Body of pancreas (tissue), 4 donors: Measurements from ENCODE around the gene VWA8. TPM values are rescaled to one million over a fixed set of nuclear protein-coding genes. Genes with fewer than 3 reads are reported as not detected.

Source experiments
- ATAC-seq: fragments of 150-250 bp; one replicate; pipeline ENCODE4 v1.9.1; 2016
- DNase-seq, 4 donors: peaks; one replicate each; pipeline ENCODE4 v3.0.0-alpha.2; 2019
- H3K27ac ChIP-seq, 4 donors: fragments of 200-600 bp; sonication (generic); 1 replicate in 3 of 4; 2 replicates in 1 of 4; pipeline versions ENCODE4 v1.5.1 to v1.6.1; 2016 to 2019; ENCODE audit warnings: mild to moderate bottlenecking in 1 of 4, mixed read lengths in 1 of 4, moderate library complexity in 1 of 4
- H3K27me3 ChIP-seq, 2 donors: fragments of 200-600 bp; sonication (generic); one replicate each; pipeline ENCODE4 v1.6.0; 2016; ENCODE audit warnings: mild to moderate bottlenecking in 1 of 2
- H3K36me3 ChIP-seq, 2 donors: fragments of 200-600 bp; sonication (generic); replicated peaks in 1 of 2; 2 replicates each; pipeline ENCODE4 v1.5.1; 2016; ENCODE audit warnings: low read depth in 2 of 2; ENCODE audit not compliant: insufficient read depth in 1 of 2
- H3K4me1 ChIP-seq: fragments of 200-600 bp; sonication (generic); one replicate; pipeline ENCODE4 v1.6.0; 2016
- H3K4me3 ChIP-seq, 2 donors: fragments of 200-600 bp; sonication (generic); 1 replicate in 1 of 2; 2 replicates in 1 of 2; pipeline ENCODE4 v1.5.1; 2016 to 2019
- H3K9me3 ChIP-seq, 3 donors: fragments of 200-600 bp; sonication (generic); 1 replicate in 2 of 3; 2 replicates in 1 of 3; pipeline ENCODE4 v1.5.1; 2016
- CTCF ChIP-seq, 7 experiments: fragments of 450-650 bp in 4 of 7; fragments of 200-600 bp in 3 of 7; sonication (generic) in 3 of 7; IDR thresholded peaks; one replicate each; pipeline ENCODE4 v1.5.1; 2016 to 2019; ENCODE audit warnings: antibody characterized with exemption in 7 of 7
- POLR2A ChIP-seq, 3 donors: fragments of 450-650 bp; IDR thresholded peaks; one replicate each; pipeline ENCODE4 v1.6.1; 2016; ENCODE audit warnings: antibody characterized with exemption in 3 of 3, mild to moderate bottlenecking in 2 of 3
- WGBS, 2 donors: methylation state at CpG; one replicate each; pipeline ENCODE4 v1.1.5; 2017; 5-methylcytosine and 5-hydroxymethylcytosine counted together
- intact Hi-C: fragments of 100-400 bp; cut with DNase I; formaldehyde crosslinking; loops from one replicate; pipeline ENCODE4 v1.15.1; 2023
- total RNA-seq, 2 donors: library from RNA; depleted of rRNA; stranded (reverse); fragments of >200 nt; gene quantifications; one replicate each; pipeline ENCODE4 v1.1.0, GENCODE V29; 2016

VWA8 gene
- total RNA-seq, 2 donors from 2014 or later = 15.8 to 29.3 TPM

- no peaks in the 10 kb centered on the region for H3K27me3 ChIP-seq
- intact Hi-C loops = no loop called here
- H3K4me1 ChIP-seq = no peaks in the 10 kb centered on the region
- H3K27ac ChIP-seq = no peak overlapping the region
- WGBS, 2 donors = 89 to 95% methylated on average over 1 of the region's 1 CpG
- DNase-seq (no peak), ATAC-seq (no peak)
- no peaks in the 10 kb centered on the region for H3K9me3 ChIP-seq
- H3K36me3 ChIP-seq = no peaks in the 10 kb centered on the region
- TF ChIP-seq CTCF (IDR thresholded peaks at IDR 0.05) = no peak
- TF ChIP-seq POLR2A (IDR thresholded peaks at IDR 0.05) = no peak
- no peak overlapping the region for H3K4me3 ChIP-seq
Measured at GRCh38 chr13:41854758-41855157, 106.2 kb downstream of the VWA8 start.

GRCh38 chr13:41851351-41851750, 109.6 kb downstream of the VWA8 start:
- no peak for ATAC-seq
- H3K27ac ChIP-seq = no peak overlapping the region
- no peak for DNase-seq
- no peaks in the 10 kb centered on the region for H3K4me1 ChIP-seq
- H3K27me3 ChIP-seq = no peaks in the 10 kb centered on the region
- TF ChIP-seq CTCF (IDR thresholded peaks at IDR 0.05) = no peak
- TF ChIP-seq POLR2A (IDR thresholded peaks at IDR 0.05) = no peak
- 88 to 90% methylated on average over 3 of the region's 3 CpGs for WGBS, 2 donors
- intact Hi-C loops = no loop called here
- no peaks in the 10 kb centered on the region for H3K36me3 ChIP-seq
- H3K9me3 ChIP-seq = no peaks in the 10 kb centered on the region
- no peak overlapping the region for H3K4me3 ChIP-seq

GRCh38 chr13:41848435-41849255, 112.3 kb downstream of the VWA8 start:
- no peaks in the 10 kb centered on the region for H3K9me3 ChIP-seq
- intact Hi-C loops = no loop called here
- no peak for TF ChIP-seq POLR2A (IDR thresholded peaks at IDR 0.05)
- peak in 1 of 7 experiments; percentile 6 for TF ChIP-seq CTCF (IDR thresholded peaks at IDR 0.05)
- no peaks in the 10 kb centered on the region for H3K36me3 ChIP-seq
- no peaks in the 10 kb centered on the region for H3K4me1 ChIP-seq
- H3K27ac ChIP-seq = no peak overlapping the region
- no peak overlapping the region for H3K4me3 ChIP-seq
- DNase-seq (no peak), ATAC-seq (no peak)
- 94 to 96% methylated on average over 2 of the region's 2 CpGs for WGBS, 2 donors
- no peaks in the 10 kb centered on the region for H3K27me3 ChIP-seq

- intact Hi-C loops = no loop called here
Measured at GRCh38 chr13:41847216-41847615, 113.7 kb downstream of the VWA8 start.

More at GRCh38 chr13:41847216-41847615, 113.7 kb downstream of the VWA8 start:
- 94 to 100% methylated on average over 3 of the region's 3 CpGs for WGBS, 2 donors
- TF ChIP-seq CTCF (IDR thresholded peaks at IDR 0.05) (no peak), POLR2A (IDR thresholded peaks at IDR 0.05) (no peak)
- DNase-seq = no peak
- Histone ChIP-seq H3K36me3 (no peaks in the 10 kb centered on the region), H3K27me3 (no peaks in the 10 kb centered on the region), H3K4me1 (no peaks in the 10 kb centered on the region), H3K4me3 (no peak overlapping the region), H3K27ac (no peak overlapping the region), H3K9me3 (no peaks in the 10 kb centered on the region)
- ATAC-seq = no peak
